KMS-11 (cell line): Measurements from ENCODE around the gene UBA7.

Experiments used
- H2AFZ ChIP-seq: fragments of 200-600 bp; sonication (generic); 2 replicates; pipeline ENCODE4 v1.6.1; 2016; ENCODE audit warnings: antibody characterized with exemption, mixed run types, low read depth
- H3K27ac ChIP-seq: fragments of 200-600 bp; sonication (generic); 2 replicates; pipeline ENCODE4 v1.6.1; 2016; ENCODE audit warnings: mild to moderate bottlenecking, mixed run types
- H3K27me3 ChIP-seq: fragments of 200-600 bp; sonication (generic); 2 replicates; pipeline ENCODE4 v1.6.1; 2017; ENCODE audit warnings: mild to moderate bottlenecking, low read depth, mixed run types, moderate library complexity; ENCODE audit not compliant: insufficient read depth
- H3K36me3 ChIP-seq: fragments of 200-600 bp; sonication (generic); 2 replicates; pipeline ENCODE4 v1.6.1; 2017; ENCODE audit warnings: mild to moderate bottlenecking, mixed run types; ENCODE audit not compliant: insufficient read depth
- H3K4me1 ChIP-seq: fragments of 200-600 bp; sonication (generic); 2 replicates; pipeline ENCODE4 v1.6.1; 2016; ENCODE audit warnings: mild to moderate bottlenecking, low read depth, mixed run types; ENCODE audit not compliant: poor library complexity, severe bottlenecking
- H3K4me2 ChIP-seq: fragments of 200-600 bp; sonication (generic); 2 replicates; pipeline ENCODE4 v1.7.0; 2016; ENCODE audit warnings: mild to moderate bottlenecking, mixed run types
- H3K4me3 ChIP-seq: fragments of 200-600 bp; sonication (generic); IDR thresholded peaks from 2 replicates; pipeline ENCODE4 v1.6.1; 2017; ENCODE audit warnings: low read depth, low read length, mixed read lengths; ENCODE audit not compliant: insufficient read depth
- H3K79me2 ChIP-seq: fragments of 200-600 bp; sonication (generic); 2 replicates; pipeline ENCODE4 v1.6.1; 2016; ENCODE audit warnings: low read depth, mixed run types; ENCODE audit not compliant: insufficient read depth
- H3K9ac ChIP-seq: fragments of 200-600 bp; sonication (generic); 2 replicates; pipeline ENCODE4 v1.6.1; 2016; ENCODE audit warnings: mild to moderate bottlenecking, mixed run types
- H4K20me1 ChIP-seq: fragments of 200-600 bp; sonication (generic); 2 replicates; pipeline ENCODE4 v1.6.1; 2016; ENCODE audit warnings: mild to moderate bottlenecking, mixed run types; ENCODE audit not compliant: insufficient read depth
- CTCF ChIP-seq: fragments of 200-600 bp; sonication (generic); conservative IDR thresholded peaks from 2 replicates; pipeline ENCODE4 v1.6.1; 2017; ENCODE audit warnings: low read depth, mild to moderate bottlenecking, antibody characterized with exemption, low read length, moderate library complexity, mixed read lengths

Gene UBA7

GRCh38 chr3:49792371-49793150 is 21.2 kb downstream of the UBA7 start:
- no peaks in the 10 kb centered on the region for H3K27me3 ChIP-seq
- no peak overlapping the region for H3K9ac ChIP-seq
- peaks cover under 1% of the 10 kb centered on the region for H3K4me1 ChIP-seq
- no peaks in the 10 kb centered on the region for H4K20me1 ChIP-seq
- no peak overlapping the region for H3K27ac ChIP-seq
- H3K4me2 ChIP-seq, result no peak overlapping the region
- no peaks in the 10 kb centered on the region for H3K79me2 ChIP-seq
- no peak overlapping the region for H2AFZ ChIP-seq
- no peaks in the 10 kb centered on the region for H3K36me3 ChIP-seq
- no peak for TF ChIP-seq CTCF
- no peak overlapping the region for H3K4me3 ChIP-seq

DNA sequence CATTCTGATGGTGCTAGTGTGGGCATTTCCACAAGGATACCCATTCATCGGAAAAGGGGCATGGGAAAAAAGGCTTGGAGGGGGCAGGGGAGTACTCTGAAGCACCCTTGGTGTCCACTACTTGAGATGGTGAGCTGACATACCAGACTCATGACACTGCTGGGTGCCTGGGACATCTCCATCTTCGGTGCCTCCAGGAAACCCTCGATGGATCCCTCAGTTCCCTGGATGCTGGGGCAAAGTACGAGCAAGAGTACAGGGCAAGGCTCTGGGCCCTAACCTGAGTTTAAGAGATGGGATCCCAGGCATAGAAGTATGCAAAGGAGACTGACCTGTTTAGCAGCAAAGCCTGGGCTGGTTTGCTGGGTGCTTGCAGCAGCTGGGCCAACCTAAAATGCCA is 22.2 kb downstream of the UBA7 start:
- Histone ChIP-seq H2AFZ (no peak overlapping the region), H3K27ac (no peak overlapping the region), H3K4me1 (peaks cover 10% of the 10 kb centered on the region), H3K9ac (no peak overlapping the region), H3K36me3 (no peaks in the 10 kb centered on the region), H3K4me2 (no peak overlapping the region), H3K4me3 (no peak overlapping the region), H4K20me1 (no peaks in the 10 kb centered on the region), H3K79me2 (no peaks in the 10 kb centered on the region), H3K27me3 (no peaks in the 10 kb centered on the region)
- no peak for TF ChIP-seq CTCF

- H2AFZ ChIP-seq, result no peak overlapping the region
- no peak overlapping the region for H3K4me3 ChIP-seq
- peaks cover 10% of the 10 kb centered on the region for H3K4me1 ChIP-seq
- TF ChIP-seq CTCF, result no peak
- no peak overlapping the region for H3K4me2 ChIP-seq
- H3K9ac ChIP-seq, result no peak overlapping the region
- no peaks in the 10 kb centered on the region for H3K36me3 ChIP-seq
- no peaks in the 10 kb centered on the region for H3K27me3 ChIP-seq
- no peaks in the 10 kb centered on the region for H4K20me1 ChIP-seq
- H3K27ac ChIP-seq, result no peak overlapping the region
- H3K79me2 ChIP-seq, result peaks cover 5% of the 10 kb centered on the region; the same call in 1 of the 2 replicates
Observed at GRCh38 chr3:49790626-49791411, 22.9 kb downstream of the UBA7 start.

DNA sequence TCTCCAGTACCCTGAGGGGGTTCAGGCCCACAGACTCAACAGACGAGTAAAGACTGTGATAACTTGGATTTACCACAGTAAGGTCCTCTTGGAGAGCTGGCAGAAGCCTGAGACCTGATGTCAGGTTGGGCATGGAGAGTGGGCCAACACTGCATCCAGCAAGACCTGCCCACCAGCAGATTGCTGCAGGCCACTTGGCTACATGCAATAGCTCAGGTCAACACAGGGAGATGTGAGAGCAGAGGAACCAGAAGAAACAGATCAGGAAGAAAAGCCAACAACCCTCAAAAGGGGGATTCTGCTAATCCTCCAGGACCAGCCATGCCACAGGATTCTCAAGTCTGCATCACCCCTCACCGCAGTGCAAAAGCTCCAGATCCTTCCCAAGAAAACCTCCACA is 25.7 kb downstream of the UBA7 start:
- no peak overlapping the region for H3K27ac ChIP-seq
- no peak overlapping the region for H3K4me3 ChIP-seq
- no peak overlapping the region for H3K4me2 ChIP-seq
- no peak overlapping the region for H2AFZ ChIP-seq
- no peaks in the 10 kb centered on the region for H3K27me3 ChIP-seq
- no peak overlapping the region for H3K9ac ChIP-seq
- peaks cover 22% of the 10 kb centered on the region for H3K79me2 ChIP-seq
- H3K4me1 ChIP-seq, result peaks cover 10% of the 10 kb centered on the region
- H4K20me1 ChIP-seq, result no peaks in the 10 kb centered on the region
- no peaks in the 10 kb centered on the region for H3K36me3 ChIP-seq
- no peak for TF ChIP-seq CTCF
